ENCODE data around the gene STK11IP. TPM values are rescaled to one million over a fixed set of nuclear protein-coding genes. Genes with fewer than 3 reads are reported as not detected.
A peak's percentile ranks its signal among the peaks of the same experiment; 100 is the strongest.

The STK11IP gene, protein sequence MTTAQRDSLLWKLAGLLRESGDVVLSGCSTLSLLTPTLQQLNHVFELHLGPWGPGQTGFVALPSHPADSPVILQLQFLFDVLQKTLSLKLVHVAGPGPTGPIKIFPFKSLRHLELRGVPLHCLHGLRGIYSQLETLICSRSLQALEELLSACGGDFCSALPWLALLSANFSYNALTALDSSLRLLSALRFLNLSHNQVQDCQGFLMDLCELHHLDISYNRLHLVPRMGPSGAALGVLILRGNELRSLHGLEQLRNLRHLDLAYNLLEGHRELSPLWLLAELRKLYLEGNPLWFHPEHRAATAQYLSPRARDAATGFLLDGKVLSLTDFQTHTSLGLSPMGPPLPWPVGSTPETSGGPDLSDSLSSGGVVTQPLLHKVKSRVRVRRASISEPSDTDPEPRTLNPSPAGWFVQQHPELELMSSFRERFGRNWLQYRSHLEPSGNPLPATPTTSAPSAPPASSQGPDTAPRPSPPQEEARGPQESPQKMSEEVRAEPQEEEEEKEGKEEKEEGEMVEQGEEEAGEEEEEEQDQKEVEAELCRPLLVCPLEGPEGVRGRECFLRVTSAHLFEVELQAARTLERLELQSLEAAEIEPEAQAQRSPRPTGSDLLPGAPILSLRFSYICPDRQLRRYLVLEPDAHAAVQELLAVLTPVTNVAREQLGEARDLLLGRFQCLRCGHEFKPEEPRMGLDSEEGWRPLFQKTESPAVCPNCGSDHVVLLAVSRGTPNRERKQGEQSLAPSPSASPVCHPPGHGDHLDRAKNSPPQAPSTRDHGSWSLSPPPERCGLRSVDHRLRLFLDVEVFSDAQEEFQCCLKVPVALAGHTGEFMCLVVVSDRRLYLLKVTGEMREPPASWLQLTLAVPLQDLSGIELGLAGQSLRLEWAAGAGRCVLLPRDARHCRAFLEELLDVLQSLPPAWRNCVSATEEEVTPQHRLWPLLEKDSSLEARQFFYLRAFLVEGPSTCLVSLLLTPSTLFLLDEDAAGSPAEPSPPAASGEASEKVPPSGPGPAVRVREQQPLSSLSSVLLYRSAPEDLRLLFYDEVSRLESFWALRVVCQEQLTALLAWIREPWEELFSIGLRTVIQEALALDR
- 31.9 and 33.6 TPM in 2 replicates for total RNA-seq (2013; cell fraction: nucleolus; rRNA removed)
- total RNA-seq (2014; rRNA removed) = 13.3 and 14.8 TPM in 2 replicates
- total RNA-seq (2014; rRNA removed; fragmentation: Illumina TruSeq; extraction: Trizol) = 5.2 and 5.7 TPM in 2 replicates
- 21.3 and 24.0 TPM in 2 replicates for total RNA-seq (2021)
- 7.0 TPM for polyA plus RNA-seq (2011; ENCODE audit: low read depth)
- polyA plus RNA-seq (2011; rRNA removed) = 5.7 and 11.6 TPM in 2 replicates
- 9.9 and 11.9 TPM in 2 replicates for polyA plus RNA-seq (2011; cell fraction: cytosol; rRNA removed)
- polyA plus RNA-seq (2011; cell fraction: nucleus; rRNA removed) = 140 and 164 TPM in 2 replicates
- polyA plus RNA-seq (2012) = 18.0 and 24.2 TPM in 2 replicates
- 1.9 and 9.0 TPM in 2 replicates for polyA plus RNA-seq (2014; fragmentation: Illumina TruSeq; extraction: Trizol)
- polyA plus RNA-seq (2014; fragmentation: Nextera tagmentation; extraction: Ambion mirVana) = 1 to 10 TPM in 1 of 2 experiments, under 1 TPM in 1; 0.42 to 1.6 TPM
- polyA plus RNA-seq (2014; rRNA removed) = 15.7 and 17.0 TPM in 2 replicates
- 10 to 100 TPM; 11.3 to 12.2 TPM for polyA plus RNA-seq (2016; fragmentation: Nextera tagmentation; extraction: Ambion mirVana)
- 13.3 and 15.7 TPM in 2 replicates for polyA minus RNA-seq (2011; rRNA and poly(A)+ RNA removed)
- 7.6 and 7.9 TPM in 2 replicates for polyA minus RNA-seq (2011; cell fraction: cytosol; rRNA and poly(A)+ RNA removed)
- polyA minus RNA-seq (2011; cell fraction: nucleus; rRNA and poly(A)+ RNA removed) = 34.1 and 49.3 TPM in 2 replicates
- percentile 55 among the genes with signal in this experiment for Bru-seq, nascent RNA
- percentile 66 among the genes with signal in this experiment for BruChase-seq, experiment 1, labeled RNA remaining after a 6-hour chase
- percentile 60 among the genes with signal in this experiment for BruChase-seq, experiment 2, labeled RNA remaining after a 2-hour chase
- long read RNA-seq, experiment 1, transcript STK11IP-204 (25 exons, 3,615 nt) = major isoform, 10 of 13 reads
- long read RNA-seq, experiment 1, partial matches to known transcripts = 1 of 13 reads
- long read RNA-seq, experiment 1, other reads (novel, unspliced or antisense) = 2 of 13 reads
- long read RNA-seq, experiment 2 = 0 reads

DNA sequence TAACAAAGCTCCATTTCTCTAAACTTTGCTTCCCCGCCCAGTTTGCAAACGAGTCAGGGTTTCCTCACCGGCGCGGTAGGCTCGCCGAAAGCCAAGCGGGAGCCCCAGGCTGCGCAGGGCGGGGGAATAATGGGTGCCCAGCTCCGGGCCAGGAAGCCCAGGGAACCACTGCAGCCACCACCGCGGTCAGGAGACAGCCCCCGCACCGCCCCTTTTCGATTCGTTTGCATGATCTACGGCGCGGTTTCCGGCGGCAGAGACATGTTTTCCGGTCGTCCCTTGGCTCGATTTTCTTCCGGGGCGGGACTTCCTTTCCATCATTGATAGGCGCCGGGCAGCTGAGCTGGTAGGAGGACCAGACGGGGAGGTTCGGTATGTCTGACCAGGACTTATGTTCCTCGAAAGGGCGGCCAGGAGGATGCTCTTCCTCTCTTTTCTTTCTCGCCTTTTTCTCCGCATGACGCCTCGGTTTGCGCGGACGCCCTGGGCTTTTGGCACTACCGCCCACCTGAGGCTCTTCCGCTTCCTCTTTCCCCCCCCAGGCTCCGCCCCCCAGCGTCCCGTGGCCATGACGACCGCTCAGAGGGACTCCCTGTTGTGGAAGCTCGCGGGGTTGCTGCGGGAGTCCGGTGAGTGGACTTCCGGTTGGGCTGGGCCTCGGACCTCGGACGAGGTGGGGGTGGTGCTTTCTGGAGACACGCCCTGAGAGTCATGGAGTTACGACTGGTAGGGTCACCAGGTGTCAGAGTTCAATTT is at the start of gene STK11IP:
Gene STK11IP (plus strand): TSS at position 306 of the 756 bp plus-strand sequence. CDS start 263 bp downstream, at position 569.
- ChIA-PET CTCF (interaction anchor here (0.6 to 2.9 kb wide), 7 partner anchors 45 to 210 kb away, joined by 3 to 15 read pairs (median 5); partner anchors contain the start of genes CHPF and GMPPA), POLR2A (interaction anchor here (0.6 to 2.4 kb wide), 5 partner anchors 45 to 1376 kb away, joined by 3 to 10 read pairs (median 4); partner anchors contain the start of genes CHPF, DNPEP and TMEM198), RAD21 (ENCODE audit: unreplicated experiment) (interaction anchor here (0.9 to 1.7 kb wide), 7 partner anchors 15 to 209 kb away, joined by 3 to 10 read pairs (median 3); partner anchors contain the start of genes CHPF, GMPPA and TMEM198), SMC1A (ENCODE audit: uncharacterized antibody, unreplicated experiment) (interaction anchor here (0.9 to 1.2 kb wide), 7 partner anchors 9 to 99 kb away, joined by 3 to 5 read pairs (median 3); partner anchors contain the start of gene GMPPA)
- ATAC-seq (peak; percentile 96), DNase-seq (ENCODE audit: low read depth, low spot score) (peak; percentile 84), FAIRE-seq (peak; percentile 92)
- intact Hi-C loops (cut with micrococcal nuclease; ENCODE audit: unreplicated experiment) (loop anchor here (2.0 to 5.0 kb wide), 2 partner anchors 57 to 320 kb away; partner anchors contain the start of gene DNAJB2), in situ Hi-C loops (cut with MboI) (no loop called here)
- Histone ChIP-seq H3K4me1 (ENCODE audit: control insufficient read depth, insufficient read depth, low read length) (0 out of 2 replicates have a peak, but pooled peaks cover 8% of the 10 kb centered on the region), H3K9ac (ENCODE audit: control insufficient read depth, insufficient read depth, low read length) (peak within 1 kb of the TSS; percentile 75), H3K27ac (ENCODE audit: control insufficient read depth, insufficient read depth) (peak within 1 kb of the TSS; percentile 81), H4K20me1 (ENCODE audit: control insufficient read depth, insufficient read depth) (no peaks in the 10 kb centered on the region), H3K9me3 (replicated peaks; ENCODE audit: control insufficient read depth, insufficient read depth, low read length) (no peaks in the 10 kb centered on the region), H3K36me3 (ENCODE audit: control insufficient read depth in 2 of 2, insufficient read depth in 2 of 2, low read length in 1 of 2) (peaks cover 0 to 3% of the 10 kb centered on the region in 2 experiments; a peak in 3 of 4 replicates), H2AFZ (ENCODE audit: control insufficient read depth, low read depth, low read length) (peak within 1 kb of the TSS; percentile 99), H3K27me3 (replicated peaks in 1 of 2; ENCODE audit: control insufficient read depth in 2 of 2, insufficient read depth in 2 of 2, low read length in 1 of 2) (no peaks in the 10 kb centered on the region), H3K4me2 (ENCODE audit: control insufficient read depth, insufficient read depth) (peak within 1 kb of the TSS; percentile 100), H3K4me3 (peak within 1 kb of the TSS; percentile 74), H3K79me2 (ENCODE audit: control insufficient read depth, insufficient read depth, low read length) (no peaks in the 10 kb centered on the region)
- no TSS peak for BruUV-seq (replicated peaks)
- WGBS (ENCODE audit: insufficient coverage, insufficient replicate concordance, low lambda C conversion rate, missing lambda C conversion rate) = 1% methylated on average over 52 of the region's 57 CpGs
- TF ChIP-seq, protein P1, sequence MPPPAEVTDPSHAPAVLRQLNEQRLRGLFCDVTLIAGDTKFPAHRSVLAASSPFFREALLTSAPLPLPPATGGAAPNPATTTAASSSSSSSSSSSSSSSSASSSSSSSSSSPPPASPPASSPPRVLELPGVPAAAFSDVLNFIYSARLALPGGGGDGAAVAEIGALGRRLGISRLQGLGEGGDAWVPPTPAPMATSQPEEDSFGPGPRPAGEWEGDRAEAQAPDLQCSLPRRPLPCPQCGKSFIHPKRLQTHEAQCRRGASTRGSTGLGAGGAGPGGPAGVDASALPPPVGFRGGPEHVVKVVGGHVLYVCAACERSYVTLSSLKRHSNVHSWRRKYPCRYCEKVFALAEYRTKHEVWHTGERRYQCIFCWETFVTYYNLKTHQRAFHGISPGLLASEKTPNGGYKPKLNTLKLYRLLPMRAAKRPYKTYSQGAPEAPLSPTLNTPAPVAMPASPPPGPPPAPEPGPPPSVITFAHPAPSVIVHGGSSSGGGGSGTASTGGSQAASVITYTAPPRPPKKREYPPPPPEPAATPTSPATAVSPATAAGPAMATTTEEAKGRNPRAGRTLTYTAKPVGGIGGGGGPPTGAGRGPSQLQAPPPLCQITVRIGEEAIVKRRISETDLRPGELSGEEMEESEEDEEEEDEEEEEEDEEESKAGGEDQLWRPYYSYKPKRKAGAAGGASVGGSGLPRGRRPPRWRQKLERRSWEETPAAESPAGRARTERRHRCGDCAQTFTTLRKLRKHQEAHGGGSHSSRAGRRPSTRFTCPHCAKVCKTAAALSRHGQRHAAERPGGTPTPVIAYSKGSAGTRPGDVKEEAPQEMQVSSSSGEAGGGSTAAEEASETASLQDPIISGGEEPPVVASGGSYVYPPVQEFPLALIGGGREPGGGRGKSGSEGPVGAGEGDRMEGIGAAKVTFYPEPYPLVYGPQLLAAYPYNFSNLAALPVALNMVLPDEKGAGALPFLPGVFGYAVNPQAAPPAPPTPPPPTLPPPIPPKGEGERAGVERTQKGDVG (CRISPR knock-in tag; IDR thresholded peaks at IDR 0.05) = no peak
- TF ChIP-seq DPF2 (IDR thresholded peaks at IDR 0.05) (0 out of 2 replicates have a peak, but pooled peaks have one; percentile 38), RCOR1 (conservative IDR thresholded peaks at IDR 0.05; ENCODE audit: low read depth, low read length) (no peak), JUNB (IDR thresholded peaks at IDR 0.05) (no peak), NFXL1 (IDR thresholded peaks at IDR 0.05; ENCODE audit: borderline replicate concordance) (no peak), HDAC2 (IDR thresholded peaks at IDR 0.05) (no peak), SREBF1 (IDR thresholded peaks at IDR 0.05; ENCODE audit: low read length) (no peak), BCL11A (IDR thresholded peaks at IDR 0.05; ENCODE audit: low read depth, low read length) (no peak)
- TF ChIP-seq, protein P2, sequence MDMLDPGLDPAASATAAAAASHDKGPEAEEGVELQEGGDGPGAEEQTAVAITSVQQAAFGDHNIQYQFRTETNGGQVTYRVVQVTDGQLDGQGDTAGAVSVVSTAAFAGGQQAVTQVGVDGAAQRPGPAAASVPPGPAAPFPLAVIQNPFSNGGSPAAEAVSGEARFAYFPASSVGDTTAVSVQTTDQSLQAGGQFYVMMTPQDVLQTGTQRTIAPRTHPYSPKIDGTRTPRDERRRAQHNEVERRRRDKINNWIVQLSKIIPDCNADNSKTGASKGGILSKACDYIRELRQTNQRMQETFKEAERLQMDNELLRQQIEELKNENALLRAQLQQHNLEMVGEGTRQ (IDR thresholded peaks at IDR 0.05; ENCODE audit: borderline replicate concordance, low read depth, low read length) = no peak
